ENCODE data around the gene GTPBP2.
"Not testable (repeated sequence)": the region's sequence is repeated elsewhere in the genome, so short reads cannot be mapped to it uniquely, and the experiment has no call there.

GTPBP2 gene

DNA sequence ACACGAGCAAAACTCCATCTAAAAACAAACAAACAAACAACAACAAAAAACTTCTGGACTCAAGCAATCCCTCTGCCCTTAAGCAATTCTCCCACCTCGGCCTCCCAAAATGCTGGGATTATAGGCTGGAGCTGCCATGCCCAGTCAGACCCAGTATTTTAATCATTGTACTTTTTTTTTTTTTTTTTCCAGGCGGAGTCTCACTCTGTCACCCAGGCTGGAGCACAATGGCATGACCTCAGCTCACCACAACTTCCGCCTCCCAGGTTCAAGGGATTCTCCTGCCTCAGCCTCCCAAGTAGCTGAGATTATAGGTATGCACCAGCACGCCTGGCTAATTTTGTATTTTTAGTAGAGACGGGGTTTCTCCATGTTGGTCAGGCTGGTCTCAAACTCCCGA is 3.9 kb upstream of the GTPBP2 start:
- not testable (repeated sequence) for H3K18ac ChIP-seq (ENCODE audit: low read length); H4K91ac ChIP-seq (ENCODE audit: low read depth, low read length); H3K14ac ChIP-seq (ENCODE audit: low read length); H2BK120ac ChIP-seq (ENCODE audit: insufficient read depth, low read length, poor library complexity); H3K23ac ChIP-seq (ENCODE audit: low read length); H4K8ac ChIP-seq (ENCODE audit: low read depth, low read length); H2BK12ac ChIP-seq (ENCODE audit: low read length); H2BK5ac ChIP-seq (ENCODE audit: low read depth, low read length, poor library complexity); H3K9me3 ChIP-seq (ENCODE audit: insufficient read depth, low read depth, low read length); H3K27me3 ChIP-seq (ENCODE audit: insufficient read depth, low read length); H3K36me3 ChIP-seq (ENCODE audit: control insufficient read depth in 1 of 2, insufficient read depth in 2 of 2, low read length in 2 of 2); DNase-seq; H2AK5ac ChIP-seq (ENCODE audit: low read length); H4K12ac ChIP-seq (ENCODE audit: low read depth, low read length); H3K4ac ChIP-seq (ENCODE audit: low read depth, low read length); H3K4me3 ChIP-seq (ENCODE audit: low read depth, low read length); H3K4me2 ChIP-seq (ENCODE audit: low read length); H3K27ac ChIP-seq (ENCODE audit: low read depth, low read length); H2AFZ ChIP-seq (ENCODE audit: insufficient read depth, low read length, poor library complexity); H3K9ac ChIP-seq (ENCODE audit: low read length)
- Histone ChIP-seq H3K4me1 (ENCODE audit: control insufficient read depth in 1 of 2, insufficient read depth in 2 of 2, low read length in 2 of 2) (peaks cover 12 to 16% of the 10 kb centered on the region in 2 experiments), H3K79me1 (ENCODE audit: low read length) (peaks cover 23% of the 10 kb centered on the region), H3K79me2 (ENCODE audit: control insufficient read depth, insufficient read depth, low read length, poor library complexity) (peaks cover 15% of the 10 kb centered on the region)
- no CpG with 5 or more reads among the region's 7 CpGs for WGBS (ENCODE audit: extremely low coverage, insufficient coverage, insufficient read length)

DNA sequence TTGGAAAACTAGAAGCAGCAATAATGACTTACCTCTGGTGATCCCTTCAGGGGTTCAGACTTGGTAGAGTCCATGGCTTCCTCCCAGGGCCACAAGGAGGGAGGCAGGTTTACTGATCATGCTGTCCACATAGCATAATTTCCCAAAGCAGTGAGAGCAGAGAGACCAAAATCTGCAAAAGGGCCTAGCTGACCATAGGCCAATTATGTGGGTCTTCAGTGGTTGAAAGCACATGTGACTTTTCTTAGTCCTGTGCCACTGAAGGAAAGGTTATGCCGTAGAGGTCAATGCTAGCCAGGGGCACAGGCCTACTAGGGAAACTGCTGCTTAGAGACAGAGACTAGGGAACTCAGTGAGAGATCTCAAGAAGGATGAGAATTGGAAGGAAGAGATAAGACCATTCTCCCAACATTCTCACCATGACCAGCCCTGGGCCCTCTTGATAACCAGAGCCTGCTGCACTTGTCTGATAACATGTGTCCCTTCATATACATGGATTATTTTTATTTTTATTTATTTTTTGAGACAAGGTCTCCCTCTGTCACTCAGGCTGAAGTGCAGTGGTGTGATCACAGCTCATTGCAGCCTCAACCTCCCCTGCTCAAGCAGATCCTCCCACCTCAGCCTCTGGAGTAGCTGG is 2.0 kb upstream of the GTPBP2 start:
- H3K27ac ChIP-seq (ENCODE audit: low read depth, low read length) = peak overlapping the region; percentile 19
- H3K79me2 ChIP-seq (ENCODE audit: control insufficient read depth, insufficient read depth, low read length, poor library complexity) = peaks cover 17% of the 10 kb centered on the region
- no peak overlapping the region for H4K12ac ChIP-seq (ENCODE audit: low read depth, low read length)
- no peak overlapping the region for H2BK5ac ChIP-seq (ENCODE audit: low read depth, low read length, poor library complexity)
- no peak overlapping the region for H3K4ac ChIP-seq (ENCODE audit: low read depth, low read length)
- no peak overlapping the region for H3K4me3 ChIP-seq (ENCODE audit: low read depth, low read length)
- H2BK120ac ChIP-seq (ENCODE audit: insufficient read depth, low read length, poor library complexity) = peak overlapping the region; percentile 47
- H3K27me3 ChIP-seq (ENCODE audit: insufficient read depth, low read length) = no peaks in the 10 kb centered on the region
- peaks cover 7 to 19% of the 10 kb centered on the region in 2 experiments for H3K4me1 ChIP-seq (ENCODE audit: control insufficient read depth in 1 of 2, insufficient read depth in 2 of 2, low read length in 2 of 2)
- H3K9me3 ChIP-seq (ENCODE audit: insufficient read depth, low read depth, low read length) = no peaks in the 10 kb centered on the region
- H2BK12ac ChIP-seq (ENCODE audit: low read length) = peak overlapping the region; percentile 51
- H3K14ac ChIP-seq (ENCODE audit: low read length) = no peak overlapping the region
- H2AFZ ChIP-seq (ENCODE audit: insufficient read depth, low read length, poor library complexity) = no peak overlapping the region
- H3K9ac ChIP-seq (ENCODE audit: low read length) = no peak overlapping the region
- no peak overlapping the region for H3K4me2 ChIP-seq (ENCODE audit: low read length)
- H4K8ac ChIP-seq (ENCODE audit: low read depth, low read length) = no peak overlapping the region
- H4K91ac ChIP-seq (ENCODE audit: low read depth, low read length) = peak overlapping the region; percentile 32
- peaks cover 2 to 3% of the 10 kb centered on the region in 2 experiments for H3K36me3 ChIP-seq (ENCODE audit: control insufficient read depth in 1 of 2, insufficient read depth in 2 of 2, low read length in 2 of 2)
- H2AK5ac ChIP-seq (ENCODE audit: low read length) = no peak overlapping the region
- no peak overlapping the region for H3K18ac ChIP-seq (ENCODE audit: low read length)
- no peak overlapping the region for H3K23ac ChIP-seq (ENCODE audit: low read length)
- peaks cover 23% of the 10 kb centered on the region for H3K79me1 ChIP-seq (ENCODE audit: low read length)
- WGBS (ENCODE audit: extremely low coverage, insufficient coverage, insufficient read length) = no CpG with 5 or more reads among the region's 1 CpG
- DNase-seq = no peak

DNA sequence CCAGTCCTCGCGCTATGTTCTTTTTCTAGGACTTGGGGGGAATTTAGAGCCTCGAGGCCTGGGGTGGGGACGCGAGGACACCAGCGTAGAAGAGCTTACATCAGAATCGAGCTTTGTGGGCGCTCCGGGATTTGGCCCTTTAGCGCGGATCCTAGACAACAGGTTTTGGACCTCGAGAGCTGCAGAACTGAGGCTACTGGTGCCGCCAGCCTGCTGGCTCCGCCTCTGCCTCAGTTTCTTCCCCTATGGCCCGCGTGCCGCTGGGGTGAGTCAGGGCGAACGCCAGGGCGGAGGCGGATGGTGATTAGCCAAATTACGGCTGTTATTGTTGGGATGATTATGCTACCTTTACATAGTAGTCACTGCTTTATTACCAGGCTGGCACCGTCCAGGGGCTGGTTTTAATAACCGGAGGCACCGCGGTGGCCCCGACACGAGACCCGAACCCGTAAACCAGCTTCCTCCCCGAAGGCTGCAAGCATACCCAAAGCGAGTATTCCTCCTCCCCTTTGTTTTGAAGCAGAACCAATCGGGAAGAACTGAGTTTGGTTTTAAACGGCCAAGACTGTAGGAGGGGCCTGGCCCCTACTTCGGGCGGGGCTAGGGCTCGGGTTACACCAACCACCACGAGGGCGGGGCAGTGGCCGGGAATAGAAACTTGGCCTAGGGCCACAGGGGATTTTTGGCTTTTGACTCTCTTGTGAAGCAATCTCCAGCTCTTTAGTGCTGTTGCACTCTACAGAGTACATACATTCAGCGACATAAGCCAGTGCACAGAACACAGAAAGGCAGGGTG is 639 bp upstream of the GTPBP2 start:
- H2BK12ac ChIP-seq (ENCODE audit: low read length) = peak overlapping the region; percentile 16
- peaks cover 4 to 16% of the 10 kb centered on the region in 2 experiments for H3K4me1 ChIP-seq (ENCODE audit: control insufficient read depth in 1 of 2, insufficient read depth in 2 of 2, low read length in 2 of 2)
- H3K4me3 ChIP-seq (ENCODE audit: low read depth, low read length) = peak overlapping the region; percentile 63
- H4K8ac ChIP-seq (ENCODE audit: low read depth, low read length) = peak overlapping the region; percentile 92
- peak overlapping the region; percentile 90 for H3K14ac ChIP-seq (ENCODE audit: low read length)
- H3K36me3 ChIP-seq (ENCODE audit: control insufficient read depth in 1 of 2, insufficient read depth in 2 of 2, low read length in 2 of 2) = peaks cover 15% of the 10 kb centered on the region in 2 experiments
- peak overlapping the region; percentile 90 for H2BK120ac ChIP-seq (ENCODE audit: insufficient read depth, low read length, poor library complexity)
- H3K79me2 ChIP-seq (ENCODE audit: control insufficient read depth, insufficient read depth, low read length, poor library complexity) = peaks cover 12% of the 10 kb centered on the region
- H4K12ac ChIP-seq (ENCODE audit: low read depth, low read length) = peak overlapping the region; percentile 65
- H2AK5ac ChIP-seq (ENCODE audit: low read length) = peak overlapping the region; percentile 80
- H3K27ac ChIP-seq (ENCODE audit: low read depth, low read length) = peak overlapping the region; percentile 94
- peak overlapping the region; percentile 87 for H2BK5ac ChIP-seq (ENCODE audit: low read depth, low read length, poor library complexity)
- H3K9me3 ChIP-seq (ENCODE audit: insufficient read depth, low read depth, low read length) = no peaks in the 10 kb centered on the region
- peak overlapping the region; percentile 88 for H3K9ac ChIP-seq (ENCODE audit: low read length)
- H3K27me3 ChIP-seq (ENCODE audit: insufficient read depth, low read length) = no peaks in the 10 kb centered on the region
- H3K23ac ChIP-seq (ENCODE audit: low read length) = no peak overlapping the region
- H3K18ac ChIP-seq (ENCODE audit: low read length) = peak overlapping the region; percentile 92
- peak overlapping the region; percentile 93 for H4K91ac ChIP-seq (ENCODE audit: low read depth, low read length)
- H3K4me2 ChIP-seq (ENCODE audit: low read length) = peak overlapping the region; percentile 92
- no CpG with 5 or more reads among the region's 41 CpGs for WGBS (ENCODE audit: extremely low coverage, insufficient coverage, insufficient read length)
- DNase-seq = peak; percentile 99 to 100
- H3K4ac ChIP-seq (ENCODE audit: low read depth, low read length) = peak overlapping the region; percentile 75
- peak overlapping the region; percentile 75 for H2AFZ ChIP-seq (ENCODE audit: insufficient read depth, low read length, poor library complexity)
- peaks cover 15% of the 10 kb centered on the region for H3K79me1 ChIP-seq (ENCODE audit: low read length)

DNA sequence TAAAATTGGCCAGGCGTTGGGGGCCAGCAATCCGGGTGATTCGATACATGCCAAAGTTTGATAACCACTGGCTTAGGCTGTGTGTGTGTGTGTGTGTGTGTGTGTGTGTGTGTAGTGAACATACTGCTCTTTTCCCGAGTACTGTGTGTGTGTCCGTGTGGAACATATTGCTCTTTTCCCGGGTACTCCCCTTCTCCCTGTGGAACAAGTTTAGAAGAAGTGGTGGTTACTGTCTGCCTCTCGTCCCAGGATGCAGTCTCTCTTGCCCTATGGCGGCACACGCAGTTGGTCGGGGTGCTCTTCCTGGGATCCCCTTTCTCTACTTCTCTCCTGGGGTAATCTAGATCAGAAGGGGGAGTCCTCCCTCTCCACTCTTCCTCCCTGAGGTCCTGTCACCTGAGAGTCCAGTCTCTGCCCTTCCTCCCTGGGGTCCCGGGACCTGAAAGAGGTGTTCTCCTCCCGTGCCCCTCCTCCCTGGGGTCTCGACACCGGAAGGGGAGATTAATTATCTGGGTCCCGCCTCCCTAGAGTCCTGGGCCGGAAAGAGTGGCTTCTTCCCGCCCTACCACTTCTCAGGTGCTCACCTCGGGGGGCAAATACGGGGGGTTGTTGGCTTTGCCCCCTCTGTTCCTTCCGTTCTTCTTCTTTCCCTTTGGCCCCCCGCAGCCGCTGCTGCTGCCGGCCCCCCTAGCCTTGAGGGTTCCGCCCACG is 516 bp downstream of the GTPBP2 start:
- Histone ChIP-seq H3K18ac (ENCODE audit: low read length) (peak overlapping the region; percentile 87), H4K91ac (ENCODE audit: low read depth, low read length) (peak overlapping the region; percentile 99), H3K79me2 (ENCODE audit: control insufficient read depth, insufficient read depth, low read length, poor library complexity) (peaks cover 12% of the 10 kb centered on the region), H3K79me1 (ENCODE audit: low read length) (peaks cover 15% of the 10 kb centered on the region), H3K9me3 (ENCODE audit: insufficient read depth, low read depth, low read length) (no peaks in the 10 kb centered on the region), H4K12ac (ENCODE audit: low read depth, low read length) (peak overlapping the region; percentile 80), H3K9ac (ENCODE audit: low read length) (peak overlapping the region; percentile 24), H3K36me3 (ENCODE audit: control insufficient read depth in 1 of 2, insufficient read depth in 2 of 2, low read length in 2 of 2) (peaks cover 26% of the 10 kb centered on the region in 2 experiments), H4K8ac (ENCODE audit: low read depth, low read length) (peak overlapping the region; percentile 64), H3K23ac (ENCODE audit: low read length) (no peak overlapping the region), H3K4me2 (ENCODE audit: low read length) (peak overlapping the region; percentile 69), H3K14ac (ENCODE audit: low read length) (peak overlapping the region; percentile 92), H3K4me1 (ENCODE audit: control insufficient read depth in 1 of 2, insufficient read depth in 2 of 2, low read length in 2 of 2) (peaks cover 4 to 16% of the 10 kb centered on the region in 2 experiments), H2BK120ac (ENCODE audit: insufficient read depth, low read length, poor library complexity) (peak overlapping the region; percentile 85), H2BK12ac (ENCODE audit: low read length) (peak overlapping the region; percentile 37), H3K4ac (ENCODE audit: low read depth, low read length) (peak overlapping the region; percentile 73), H3K27me3 (ENCODE audit: insufficient read depth, low read length) (no peaks in the 10 kb centered on the region), H2AFZ (ENCODE audit: insufficient read depth, low read length, poor library complexity) (no peak overlapping the region), H2AK5ac (ENCODE audit: low read length) (peak overlapping the region; percentile 78), H3K27ac (ENCODE audit: low read depth, low read length) (peak overlapping the region; percentile 78), H2BK5ac (ENCODE audit: low read depth, low read length, poor library complexity) (peak overlapping the region; percentile 96), H3K4me3 (ENCODE audit: low read depth, low read length) (peak overlapping the region; percentile 66)
- WGBS (ENCODE audit: extremely low coverage, insufficient coverage, insufficient read length) = no CpG with 5 or more reads among the region's 25 CpGs
- DNase-seq = peak in 1 of 2 donors; percentile 28

Data from trophoblast cell (in vitro differentiated cells and primary cell).